LoVo (cell line): ENCODE results near the gene DOLK.
A peak's percentile ranks its signal among the peaks of the same experiment; 100 is the strongest.

ENCODE experiments used
- DNase-seq: peaks from one replicate; pipeline ENCODE4 v3.0.0-alpha.2; 2016; ENCODE audit warnings: low spot score

The DOLK gene

GRCh38 chr9:128906741-128907140 is 40.7 kb downstream of the DOLK start:
- DNase-seq: no peak

GRCh38 chr9:128905964-128906363 is 41.4 kb downstream of the DOLK start:
- DNase-seq: no peak

GRCh38 chr9:128903871-128904620 is 43.4 kb downstream of the DOLK start:
- no peak for DNase-seq

GRCh38 chr9:128903079-128903461 is 44.3 kb downstream of the DOLK start:
- DNase-seq: no peak

GRCh38 chr9:128902351-128903078 is 44.9 kb downstream of the DOLK start:
- peak; percentile 41 for DNase-seq

GRCh38 chr9:128901822-128902221 is 45.6 kb downstream of the DOLK start:
- no peak for DNase-seq

- no peak for DNase-seq
These were observed 46.0 kb downstream of the DOLK start for GRCh38 chr9:128901379-128901778.

- no peak for DNase-seq
These were observed 47.7 kb downstream of the DOLK start for GRCh38 chr9:128899566-128900322.

- DNase-seq: no peak
These were observed 48.4 kb downstream of the DOLK start for GRCh38 chr9:128898845-128899565.

- DNase-seq: no peak
These were observed 49.0 kb downstream of the DOLK start for GRCh38 chr9:128898382-128898781.

- DNase-seq: no peak
These were observed 51.8 kb downstream of the DOLK start for GRCh38 chr9:128895556-128895955.
